ENCODE measurements around the gene LRCOL1. TPM values are rescaled to one million over a fixed set of nuclear protein-coding genes. Genes with fewer than 3 reads are reported as not detected.

LRCOL1 gene
- total RNA-seq, 1 experiment from 2014 or later: not detected

GRCh38 chr12:132606927-132607326 lies 3.5 kb downstream of the LRCOL1 start:
- H3K4me1 ChIP-seq: peaks cover 16% of the 10 kb centered on the region
- H3K4me3 ChIP-seq (ENCODE audit: low read depth, low read length): no peak overlapping the region
- TF ChIP-seq CTCF (IDR thresholded peaks at IDR 0.05; ENCODE audit: insufficient read depth in 1 of 2, low read depth in 1 of 2, low read length in 1 of 2, severe bottlenecking in 1 of 2, unreplicated experiment in 1 of 2): no peak
- H3K4me1 Mint-ChIP-seq (ENCODE audit: low read depth, unreplicated experiment): peaks cover 7% of the 10 kb centered on the region
- no peaks in the 10 kb centered on the region for H3K36me3 ChIP-seq (ENCODE audit: control insufficient read depth, insufficient read depth, low read length)
- H3K27ac Mint-ChIP-seq (ENCODE audit: unreplicated experiment): no peak overlapping the region
- no peaks in the 10 kb centered on the region for H3K27me3 Mint-ChIP-seq (ENCODE audit: insufficient read depth, unreplicated experiment)
- no peaks in the 10 kb centered on the region for H3K27me3 ChIP-seq (replicated peaks; ENCODE audit: control insufficient read depth, insufficient read depth, low read length)
- ChIA-PET POLR2A (no interaction called here), CTCF (no interaction called here)
- DNase-seq: no peak
- no peak overlapping the region for H3K4me3 Mint-ChIP-seq (ENCODE audit: unreplicated experiment)
- peaks cover 5% of the 10 kb centered on the region; the same call in 1 of the 2 replicates for H3K9me3 ChIP-seq
- intact Hi-C loops (cut with micrococcal nuclease; ENCODE audit: unreplicated experiment): no loop called here
- BruUV-seq (replicated peaks): no TSS peak
- H3K36me3 Mint-ChIP-seq (ENCODE audit: insufficient read depth, unreplicated experiment): peaks cover 8% of the 10 kb centered on the region
- H3K9me3 Mint-ChIP-seq (ENCODE audit: unreplicated experiment): no peaks in the 10 kb centered on the region

GRCh38 chr12:132606466-132606865 lies 3.9 kb downstream of the LRCOL1 start:
- H3K9me3 Mint-ChIP-seq (ENCODE audit: unreplicated experiment): no peaks in the 10 kb centered on the region
- no peak overlapping the region for H3K27ac Mint-ChIP-seq (ENCODE audit: unreplicated experiment)
- Histone ChIP-seq H3K9me3 (peaks cover 3% of the 10 kb centered on the region; the same call in 1 of the 2 replicates), H3K36me3 (ENCODE audit: control insufficient read depth, insufficient read depth, low read length) (no peaks in the 10 kb centered on the region), H3K27me3 (replicated peaks; ENCODE audit: control insufficient read depth, insufficient read depth, low read length) (no peaks in the 10 kb centered on the region), H3K4me3 (ENCODE audit: low read depth, low read length) (no peak overlapping the region), H3K4me1 (peaks cover 16% of the 10 kb centered on the region)
- TF ChIP-seq CTCF (IDR thresholded peaks at IDR 0.05; ENCODE audit: insufficient read depth in 1 of 2, low read depth in 1 of 2, low read length in 1 of 2, severe bottlenecking in 1 of 2, unreplicated experiment in 1 of 2): no peak
- peaks cover 8% of the 10 kb centered on the region for H3K36me3 Mint-ChIP-seq (ENCODE audit: insufficient read depth, unreplicated experiment)
- DNase-seq: no peak
- no peaks in the 10 kb centered on the region for H3K27me3 Mint-ChIP-seq (ENCODE audit: insufficient read depth, unreplicated experiment)
- POLR2A ChIA-PET: no interaction called here
- intact Hi-C loops (cut with micrococcal nuclease; ENCODE audit: unreplicated experiment): no loop called here
- no peak overlapping the region for H3K4me3 Mint-ChIP-seq (ENCODE audit: unreplicated experiment)
- no TSS peak for BruUV-seq (replicated peaks)
- CTCF ChIA-PET: no interaction called here
- peaks cover 7% of the 10 kb centered on the region for H3K4me1 Mint-ChIP-seq (ENCODE audit: low read depth, unreplicated experiment)

GRCh38 chr12:132605892-132606291 lies 4.5 kb downstream of the LRCOL1 start:
- Mint-ChIP-seq H3K27me3 (ENCODE audit: insufficient read depth, unreplicated experiment) (no peaks in the 10 kb centered on the region), H3K9me3 (ENCODE audit: unreplicated experiment) (no peaks in the 10 kb centered on the region), H3K4me1 (ENCODE audit: low read depth, unreplicated experiment) (peaks cover 7% of the 10 kb centered on the region), H3K27ac (ENCODE audit: unreplicated experiment) (no peak overlapping the region), H3K4me3 (ENCODE audit: unreplicated experiment) (no peak overlapping the region), H3K36me3 (ENCODE audit: insufficient read depth, unreplicated experiment) (peaks cover 8% of the 10 kb centered on the region)
- Histone ChIP-seq H3K9me3 (no peaks in the 10 kb centered on the region), H3K36me3 (ENCODE audit: control insufficient read depth, insufficient read depth, low read length) (no peaks in the 10 kb centered on the region), H3K4me1 (peaks cover 18% of the 10 kb centered on the region), H3K4me3 (ENCODE audit: low read depth, low read length) (no peak overlapping the region), H3K27me3 (replicated peaks; ENCODE audit: control insufficient read depth, insufficient read depth, low read length) (no peaks in the 10 kb centered on the region)
- no peak for DNase-seq
- no peak for TF ChIP-seq CTCF (IDR thresholded peaks at IDR 0.05; ENCODE audit: insufficient read depth in 1 of 2, low read depth in 1 of 2, low read length in 1 of 2, severe bottlenecking in 1 of 2, unreplicated experiment in 1 of 2)
- no TSS peak for BruUV-seq (replicated peaks)
- CTCF ChIA-PET: no interaction called here
- intact Hi-C loops (cut with micrococcal nuclease; ENCODE audit: unreplicated experiment): no loop called here
- POLR2A ChIA-PET: no interaction called here
